AG09319 (cell line): ENCODE results near the gene TRIM36.

Experiments
- DNase-seq: peaks from one replicate; pipeline ENCODE4 v3.0.0-alpha.2; 2010; ENCODE audit warnings: low read depth; ENCODE audit errors: extremely low read depth
- TF ChIP-seq, protein P1 (sequence below): IDR thresholded peaks from 2 replicates; pipeline ENCODE4 v1.5.1; 2011; ENCODE audit warnings: low read depth, mild to moderate bottlenecking, inconsistent platforms, low read length, moderate library complexity

The TRIM36 gene, protein sequence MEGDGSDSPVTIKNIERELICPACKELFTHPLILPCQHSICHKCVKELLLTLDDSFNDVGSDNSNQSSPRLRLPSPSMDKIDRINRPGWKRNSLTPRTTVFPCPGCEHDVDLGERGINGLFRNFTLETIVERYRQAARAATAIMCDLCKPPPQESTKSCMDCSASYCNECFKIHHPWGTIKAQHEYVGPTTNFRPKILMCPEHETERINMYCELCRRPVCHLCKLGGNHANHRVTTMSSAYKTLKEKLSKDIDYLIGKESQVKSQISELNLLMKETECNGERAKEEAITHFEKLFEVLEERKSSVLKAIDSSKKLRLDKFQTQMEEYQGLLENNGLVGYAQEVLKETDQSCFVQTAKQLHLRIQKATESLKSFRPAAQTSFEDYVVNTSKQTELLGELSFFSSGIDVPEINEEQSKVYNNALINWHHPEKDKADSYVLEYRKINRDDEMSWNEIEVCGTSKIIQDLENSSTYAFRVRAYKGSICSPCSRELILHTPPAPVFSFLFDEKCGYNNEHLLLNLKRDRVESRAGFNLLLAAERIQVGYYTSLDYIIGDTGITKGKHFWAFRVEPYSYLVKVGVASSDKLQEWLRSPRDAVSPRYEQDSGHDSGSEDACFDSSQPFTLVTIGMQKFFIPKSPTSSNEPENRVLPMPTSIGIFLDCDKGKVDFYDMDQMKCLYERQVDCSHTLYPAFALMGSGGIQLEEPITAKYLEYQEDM

DNA sequence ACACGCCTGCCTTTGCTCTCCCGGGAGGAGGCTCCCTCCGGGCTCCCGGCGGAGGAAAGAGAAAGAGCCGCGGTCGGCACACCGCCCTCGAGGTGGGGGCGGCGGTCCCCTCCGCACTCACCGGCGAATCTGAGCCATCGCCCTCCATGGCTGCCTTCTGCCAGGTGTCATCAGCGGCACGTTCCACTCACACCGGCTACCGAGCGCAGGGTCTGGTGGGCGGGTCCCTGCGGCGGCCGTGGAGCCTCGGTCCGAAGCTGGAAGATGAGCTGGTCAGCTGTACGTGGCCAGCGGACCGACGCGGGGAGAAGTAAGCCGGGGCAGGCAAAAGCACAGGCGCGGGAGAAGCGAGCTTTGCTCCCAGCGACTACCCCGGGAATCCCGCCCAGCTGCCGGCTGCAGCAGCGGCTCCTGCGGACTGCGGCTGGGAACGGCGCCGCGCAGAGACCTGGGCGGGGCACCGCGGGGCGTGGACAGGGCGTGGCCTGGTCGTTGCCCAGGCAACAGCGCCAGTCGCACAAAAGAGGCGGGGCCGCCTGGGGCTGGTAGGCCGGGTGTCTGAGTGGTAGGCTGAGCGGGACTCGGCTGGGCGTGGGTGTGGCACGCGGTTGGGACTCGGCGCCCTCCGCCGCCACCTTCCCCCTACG lies at the start of gene TRIM36:
Gene TRIM36 (minus strand): TSS at position 422 of the 647 bp plus-strand sequence. CDS start 274 bp downstream, at position 148.
- TF ChIP-seq, protein P1, sequence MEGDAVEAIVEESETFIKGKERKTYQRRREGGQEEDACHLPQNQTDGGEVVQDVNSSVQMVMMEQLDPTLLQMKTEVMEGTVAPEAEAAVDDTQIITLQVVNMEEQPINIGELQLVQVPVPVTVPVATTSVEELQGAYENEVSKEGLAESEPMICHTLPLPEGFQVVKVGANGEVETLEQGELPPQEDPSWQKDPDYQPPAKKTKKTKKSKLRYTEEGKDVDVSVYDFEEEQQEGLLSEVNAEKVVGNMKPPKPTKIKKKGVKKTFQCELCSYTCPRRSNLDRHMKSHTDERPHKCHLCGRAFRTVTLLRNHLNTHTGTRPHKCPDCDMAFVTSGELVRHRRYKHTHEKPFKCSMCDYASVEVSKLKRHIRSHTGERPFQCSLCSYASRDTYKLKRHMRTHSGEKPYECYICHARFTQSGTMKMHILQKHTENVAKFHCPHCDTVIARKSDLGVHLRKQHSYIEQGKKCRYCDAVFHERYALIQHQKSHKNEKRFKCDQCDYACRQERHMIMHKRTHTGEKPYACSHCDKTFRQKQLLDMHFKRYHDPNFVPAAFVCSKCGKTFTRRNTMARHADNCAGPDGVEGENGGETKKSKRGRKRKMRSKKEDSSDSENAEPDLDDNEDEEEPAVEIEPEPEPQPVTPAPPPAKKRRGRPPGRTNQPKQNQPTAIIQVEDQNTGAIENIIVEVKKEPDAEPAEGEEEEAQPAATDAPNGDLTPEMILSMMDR = peak; percentile 18
- DNase-seq = peak; percentile 59

DNA sequence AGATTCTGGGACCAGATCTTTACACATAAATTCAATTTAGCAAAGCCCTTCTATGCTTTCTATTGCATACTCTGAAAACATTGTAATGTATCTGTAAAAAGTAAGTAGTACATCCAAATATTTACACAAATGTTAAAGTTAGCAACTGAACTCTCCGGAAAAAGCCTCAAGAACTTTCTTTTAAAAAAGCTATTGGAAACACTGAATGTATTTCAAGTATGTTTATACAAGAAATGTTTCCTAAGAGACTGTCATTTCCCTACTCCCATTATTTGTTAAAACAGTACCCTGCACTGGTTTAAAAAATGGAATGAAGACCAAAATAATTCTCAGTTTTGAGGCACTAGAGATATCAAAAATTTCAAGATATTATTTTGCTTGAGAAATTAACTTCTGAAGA lies 44.8 kb upstream of the TRIM36 start:
- no peak for DNase-seq
- TF ChIP-seq, protein P1 = no peak

DNA sequence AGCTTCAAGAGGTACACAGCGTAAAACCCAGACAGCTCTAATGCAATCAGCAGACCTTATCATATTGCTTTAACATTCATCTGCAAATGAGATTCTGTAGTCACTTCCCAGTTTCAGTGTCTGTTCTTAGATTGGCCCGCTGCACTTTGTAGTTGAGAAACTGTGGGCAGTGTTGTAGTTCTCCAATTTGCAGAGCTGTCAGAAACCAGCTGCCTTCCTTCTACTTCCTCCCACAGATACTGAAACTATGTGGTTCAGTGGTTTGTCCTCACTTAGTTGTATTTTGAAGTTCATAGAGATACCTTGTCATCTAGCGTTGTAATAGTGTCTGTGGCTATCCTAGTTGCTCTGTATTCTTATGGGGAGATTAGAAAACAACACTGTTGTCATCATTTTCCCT lies 39.6 kb upstream of the TRIM36 start:
- DNase-seq = no peak
- TF ChIP-seq, protein P1 = no peak

DNA sequence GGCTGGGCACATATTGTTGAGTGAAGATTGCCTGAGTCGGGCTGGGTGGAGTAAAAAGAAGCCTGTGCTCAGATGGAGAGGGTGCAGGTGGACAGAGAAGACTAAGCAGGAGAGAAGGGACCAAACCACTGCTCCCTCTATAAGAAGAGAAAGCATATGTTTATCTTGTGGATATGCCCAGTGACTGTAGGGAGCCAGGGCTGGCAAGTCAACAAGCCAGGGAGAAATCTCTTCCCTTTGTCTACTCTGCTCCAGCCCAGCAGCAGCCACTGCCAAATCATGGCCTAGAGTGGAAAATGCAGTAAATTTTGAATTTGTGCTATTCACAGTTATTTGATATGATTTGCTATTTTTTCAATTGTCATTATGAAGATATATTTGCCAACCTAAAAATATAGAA lies 33.2 kb upstream of the TRIM36 start:
- TF ChIP-seq, protein P1 = no peak
- DNase-seq = no peak

DNA sequence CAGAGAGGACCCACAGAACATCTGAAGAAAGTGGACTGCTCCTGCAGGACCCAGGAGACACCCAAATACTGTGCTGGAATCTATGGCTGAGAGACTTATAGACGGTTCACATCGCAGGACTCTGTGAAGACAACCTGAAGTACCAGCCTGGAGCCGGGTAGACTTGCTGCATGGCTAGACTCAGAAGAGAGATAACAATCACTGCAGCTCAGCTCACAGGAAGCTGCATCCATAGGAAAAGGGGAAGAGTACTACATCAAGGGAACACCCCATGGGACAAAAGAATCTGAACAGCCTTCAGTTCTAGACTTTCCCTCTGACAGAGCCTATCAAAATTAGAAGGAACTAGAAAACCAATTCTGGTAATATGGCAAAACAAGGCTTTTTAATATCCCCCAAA lies 26.5 kb upstream of the TRIM36 start:
- TF ChIP-seq, protein P1 = no peak

DNA sequence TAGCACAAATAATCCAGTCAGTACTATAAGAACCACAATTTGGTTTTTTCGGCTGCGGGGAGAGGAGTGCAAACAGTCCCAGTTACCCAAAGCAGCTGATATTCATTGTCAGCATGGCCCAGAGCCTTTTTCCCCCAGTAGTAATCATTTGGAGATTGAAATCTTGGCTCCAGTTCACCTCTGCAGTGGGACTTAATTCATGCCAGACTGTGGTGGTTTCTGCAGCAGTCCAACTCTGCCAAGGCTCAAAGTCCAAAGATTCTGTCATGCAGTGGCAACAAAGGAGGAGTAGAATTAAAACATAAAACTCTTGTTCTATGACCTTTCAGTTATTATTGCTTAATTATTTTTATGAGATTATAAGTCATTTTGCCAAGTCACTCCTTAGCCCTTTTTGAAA lies 25.0 kb upstream of the TRIM36 start:
- TF ChIP-seq, protein P1 = no peak
- DNase-seq = peak; percentile 49

More for the DNA sequence above, 26.5 kb upstream of the TRIM36 start:
- DNase-seq = no peak
